Left lung (tissue), 10 donors: ENCODE data around the gene RAB26. TPM values are rescaled to one million over a fixed set of nuclear protein-coding genes. Genes with fewer than 3 reads are reported as not detected.

ENCODE experiments used
- ATAC-seq: fragments of 200-7000 bp; cut with Tn5 transposase; one replicate; pipeline ENCODE4 v1.9.1; 2020; ENCODE audit warnings: moderate library complexity
- DNase-seq, 4 donors: peaks; one replicate each; pipeline ENCODE4 v3.0.0-alpha.2; 2013 to 2020
- H3K27ac ChIP-seq, 2 donors: fragments of 200-600 bp; sonication (generic) in 1 of 2; one replicate each; pipeline versions ENCODE4 v1.5.0 to v1.8.0; 2020 to 2021
- H3K27me3 ChIP-seq, 2 donors: fragments of 200-600 bp; sonication (generic) in 1 of 2; one replicate each; pipeline versions ENCODE4 v1.5.0 to v1.8.0; 2020 to 2021
- H3K36me3 ChIP-seq, 2 donors: fragments of 200-600 bp; sonication (generic) in 1 of 2; one replicate each; pipeline versions ENCODE4 v1.5.0 to v1.8.0; 2020 to 2021
- H3K4me1 ChIP-seq, 2 donors: fragments of 200-600 bp; one replicate each; pipeline ENCODE4 v1.8.0; 2021
- H3K4me3 ChIP-seq, 2 donors: fragments of 200-600 bp; sonication (generic) in 1 of 2; one replicate each; pipeline versions ENCODE4 v1.5.0 to v1.8.0; 2020 to 2021; ENCODE audit warnings: mild to moderate bottlenecking in 1 of 2
- H3K9me3 ChIP-seq, 2 donors: fragments of 200-600 bp; sonication (generic) in 1 of 2; one replicate each; pipeline versions ENCODE4 v1.5.0 to v1.8.0; 2020 to 2021
- intact Hi-C, 2 donors: fragments of 100-400 bp; cut with DNase I; formaldehyde crosslinking; loops; one replicate each; pipeline versions ENCODE4 v1.11.2 to v1.14.2; 2022
- polyA plus RNA-seq, 6 donors: library from polyadenylated mRNA; unstranded; fragments of 120-200 nt; gene quantifications; one replicate each; pipeline ENCODE4 v1.2.1, GENCODE V29; 2013; ENCODE audit not compliant: insufficient read length in 6 of 6
- total RNA-seq, 2 donors: library from RNA; stranded (reverse); fragmentation: NEBNext Ultra II Directional; extraction: Animal tissue kit (Norgen Biotek cat#: 25700); gene quantifications; one replicate each; pipeline ENCODE4 v1.2.1, GENCODE V29; 2021
- TF ChIP-seq, protein P1 (sequence below), 2 donors: fragments of 200-600 bp; sonication (generic) in 1 of 2; IDR thresholded peaks; one replicate each; pipeline versions ENCODE4 v1.5.0 to v1.8.0; 2021; ENCODE audit warnings: antibody characterized with exemption in 2 of 2
- donor health status: DM: no; HTN: yes; CAD: no.
- donor health status: DM: no; HTN: no; CAD: no.

RAB26 gene
- total and polyA plus RNA-seq, 8 donors, result 0.73 to 1.9 (median 1.4) TPM

GRCh38 chr16:2174396-2175131, 26.1 kb downstream of the RAB26 start:
- TF ChIP-seq, protein P1, sequence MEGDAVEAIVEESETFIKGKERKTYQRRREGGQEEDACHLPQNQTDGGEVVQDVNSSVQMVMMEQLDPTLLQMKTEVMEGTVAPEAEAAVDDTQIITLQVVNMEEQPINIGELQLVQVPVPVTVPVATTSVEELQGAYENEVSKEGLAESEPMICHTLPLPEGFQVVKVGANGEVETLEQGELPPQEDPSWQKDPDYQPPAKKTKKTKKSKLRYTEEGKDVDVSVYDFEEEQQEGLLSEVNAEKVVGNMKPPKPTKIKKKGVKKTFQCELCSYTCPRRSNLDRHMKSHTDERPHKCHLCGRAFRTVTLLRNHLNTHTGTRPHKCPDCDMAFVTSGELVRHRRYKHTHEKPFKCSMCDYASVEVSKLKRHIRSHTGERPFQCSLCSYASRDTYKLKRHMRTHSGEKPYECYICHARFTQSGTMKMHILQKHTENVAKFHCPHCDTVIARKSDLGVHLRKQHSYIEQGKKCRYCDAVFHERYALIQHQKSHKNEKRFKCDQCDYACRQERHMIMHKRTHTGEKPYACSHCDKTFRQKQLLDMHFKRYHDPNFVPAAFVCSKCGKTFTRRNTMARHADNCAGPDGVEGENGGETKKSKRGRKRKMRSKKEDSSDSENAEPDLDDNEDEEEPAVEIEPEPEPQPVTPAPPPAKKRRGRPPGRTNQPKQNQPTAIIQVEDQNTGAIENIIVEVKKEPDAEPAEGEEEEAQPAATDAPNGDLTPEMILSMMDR (IDR thresholded peaks at IDR 0.05), result no peak
- H3K27ac ChIP-seq, result no peak overlapping the region

GRCh38 chr16:2175454-2175853, 27.0 kb downstream of the RAB26 start:
- intact Hi-C loops, result no loop called here

More at GRCh38 chr16:2174396-2175131, 26.1 kb downstream of the RAB26 start:
- Histone ChIP-seq H3K4me3 (no peak overlapping the region), H3K9me3 (peaks cover 0 to 3% of the 10 kb centered on the region in 2 donors), H3K4me1 (no peaks in the 10 kb centered on the region), H3K27me3 (no peaks in the 10 kb centered on the region), H3K36me3 (peaks cover 0 to 91% of the 10 kb centered on the region in 2 donors)
- no peak for DNase-seq
- no peak for ATAC-seq
- intact Hi-C loops, result no loop called here

GRCh38 chr16:2176047-2176446, 27.6 kb downstream of the RAB26 start:
- ATAC-seq (no peak), DNase-seq (no peak)
- TF ChIP-seq, protein P1 (IDR thresholded peaks at IDR 0.05), result no peak
- Histone ChIP-seq H3K9me3 (peaks cover 0 to 3% of the 10 kb centered on the region in 2 donors), H3K27me3 (no peaks in the 10 kb centered on the region), H3K27ac (no peak overlapping the region), H3K4me3 (no peak overlapping the region), H3K4me1 (no peaks in the 10 kb centered on the region), H3K36me3 (peaks cover 0 to 76% of the 10 kb centered on the region in 2 donors)
- intact Hi-C loops, result no loop called here

More at GRCh38 chr16:2175454-2175853, 27.0 kb downstream of the RAB26 start:
- Histone ChIP-seq H3K36me3 (peaks cover 0 to 82% of the 10 kb centered on the region in 2 donors), H3K27me3 (no peaks in the 10 kb centered on the region), H3K4me1 (no peaks in the 10 kb centered on the region), H3K9me3 (peaks cover 0 to 3% of the 10 kb centered on the region in 2 donors), H3K27ac (no peak overlapping the region), H3K4me3 (no peak overlapping the region)
- DNase-seq (no peak), ATAC-seq (no peak)
- TF ChIP-seq, protein P1 (IDR thresholded peaks at IDR 0.05), result no peak

GRCh38 chr16:2177101-2177500, 28.7 kb downstream of the RAB26 start:
- peaks cover 0 to 65% of the 10 kb centered on the region in 2 donors for H3K36me3 ChIP-seq
- no peaks in the 10 kb centered on the region for H3K4me1 ChIP-seq
- TF ChIP-seq, protein P1 (IDR thresholded peaks at IDR 0.05), result no peak
- no peak for DNase-seq
- H3K9me3 ChIP-seq, result peaks cover 0 to 3% of the 10 kb centered on the region in 2 donors
- no peak overlapping the region for H3K27ac ChIP-seq
- no peaks in the 10 kb centered on the region for H3K27me3 ChIP-seq
- no peak overlapping the region for H3K4me3 ChIP-seq
- intact Hi-C loops, result no loop called here
- ATAC-seq, result no peak

- intact Hi-C loops, result no loop called here
- ATAC-seq (no peak), DNase-seq (no peak)
- TF ChIP-seq, protein P1 (IDR thresholded peaks at IDR 0.05), result no peak
- Histone ChIP-seq H3K36me3 (peaks cover 0 to 61% of the 10 kb centered on the region in 2 donors), H3K4me3 (no peak overlapping the region), H3K9me3 (peaks cover 0 to 3% of the 10 kb centered on the region in 2 donors), H3K27ac (no peak overlapping the region), H3K4me1 (no peaks in the 10 kb centered on the region), H3K27me3 (no peaks in the 10 kb centered on the region)
Measured at GRCh38 chr16:2177561-2177960, 29.1 kb downstream of the RAB26 start.
